Upper lobe of right lung (tissue), 1 donor: ENCODE data around the gene LALBA. TPM values are rescaled to one million over a fixed set of nuclear protein-coding genes. Genes with fewer than 3 reads are reported as not detected.

ENCODE experiments used
- ATAC-seq: fragments of 200-7000 bp; cut with Tn5 transposase; one replicate; pipeline ENCODE4 v1.9.1; 2020; ENCODE audit warnings: mild to moderate bottlenecking, moderate library complexity
- DNase-seq: peaks from one replicate; pipeline ENCODE4 v3.0.0-alpha.2; 2020
- H3K27ac ChIP-seq: fragments of 200-600 bp; one replicate; pipeline ENCODE4 v1.8.0; 2022
- H3K27me3 ChIP-seq: fragments of 200-600 bp; one replicate; pipeline ENCODE4 v1.8.0; 2022; ENCODE audit warnings: mild to moderate bottlenecking
- H3K36me3 ChIP-seq: fragments of 200-600 bp; one replicate; pipeline ENCODE4 v1.8.0; 2022
- H3K4me1 ChIP-seq: fragments of 200-600 bp; one replicate; pipeline ENCODE4 v1.8.0; 2022
- H3K4me3 ChIP-seq: fragments of 200-600 bp; one replicate; pipeline ENCODE4 v1.8.0; 2022; ENCODE audit warnings: mild to moderate bottlenecking
- H3K9me3 ChIP-seq: fragments of 200-600 bp; one replicate; pipeline ENCODE4 v1.8.0; 2022
- CTCF ChIP-seq: fragments of 200-600 bp; IDR thresholded peaks from one replicate; pipeline ENCODE4 v1.8.0; 2022; ENCODE audit warnings: antibody characterized with exemption
- intact Hi-C: fragments of 100-400 bp; cut with DNase I; formaldehyde crosslinking; loops from one replicate; pipeline ENCODE4 v1.11.0; 2022
- long read RNA-seq: library from polyadenylated mRNA; unstranded; transcript quantifications from one replicate; pipeline ENCODE4 v2.0.0, GENCODE V29; 2021
- total RNA-seq: library from RNA; stranded (reverse); fragmentation: NEBNext Ultra II Directional; extraction: Animal tissue kit (Norgen Biotek cat#: 25700); gene quantifications from one replicate; pipeline ENCODE4 v1.2.1, GENCODE V29; 2021
- donor health status: DM: no; HTN: yes; CAD: no; lungs with severe emphysema.

LALBA gene
- not detected for total RNA-seq
- long read RNA-seq: 0 reads

GRCh38 chr12:48569946-48570345 is at the start of gene LALBA:
LALBA (minus strand) TSS chr12:48570046; CDS start chr12:48570020, 26 bp downstream.
- H3K36me3 ChIP-seq: no peaks in the 10 kb centered on the region
- no peak within 1 kb of the TSS for H3K4me3 ChIP-seq
- H3K9me3 ChIP-seq: no peaks in the 10 kb centered on the region
- no peaks in the 10 kb centered on the region for H3K4me1 ChIP-seq
- no peak for TF ChIP-seq CTCF
- ATAC-seq (no peak), DNase-seq (no peak)
- H3K27me3 ChIP-seq: no peaks in the 10 kb centered on the region
- intact Hi-C loops: no loop called here
- H3K27ac ChIP-seq: no peak within 1 kb of the TSS

GRCh38 chr12:48618541-48618940 is 48.7 kb upstream of the LALBA start:
- intact Hi-C loops: no loop called here
- Histone ChIP-seq H3K9me3 (no peaks in the 10 kb centered on the region), H3K4me3 (no peak overlapping the region), H3K27ac (no peak overlapping the region), H3K36me3 (no peaks in the 10 kb centered on the region), H3K27me3 (peaks cover 6% of the 10 kb centered on the region), H3K4me1 (no peaks in the 10 kb centered on the region)
- peak; percentile 98 for ATAC-seq
- TF ChIP-seq CTCF: peak; percentile 95
- DNase-seq: no peak

GRCh38 chr12:48615681-48616080 is 45.8 kb upstream of the LALBA start:
- no peak overlapping the region for H3K27ac ChIP-seq
- intact Hi-C loops: no loop called here
- peaks cover 6% of the 10 kb centered on the region for H3K27me3 ChIP-seq
- H3K4me1 ChIP-seq: no peaks in the 10 kb centered on the region
- DNase-seq: no peak
- no peak for ATAC-seq
- TF ChIP-seq CTCF: no peak
- no peaks in the 10 kb centered on the region for H3K9me3 ChIP-seq
- H3K4me3 ChIP-seq: no peak overlapping the region
- no peaks in the 10 kb centered on the region for H3K36me3 ChIP-seq

GRCh38 chr12:48613321-48613720 is 43.5 kb upstream of the LALBA start:
- DNase-seq: no peak
- intact Hi-C loops: no loop called here
- Histone ChIP-seq H3K4me3 (no peak overlapping the region), H3K27me3 (peaks cover 6% of the 10 kb centered on the region), H3K4me1 (no peaks in the 10 kb centered on the region), H3K27ac (no peak overlapping the region), H3K36me3 (no peaks in the 10 kb centered on the region), H3K9me3 (peaks cover 4% of the 10 kb centered on the region)
- ATAC-seq: no peak
- TF ChIP-seq CTCF: no peak

GRCh38 chr12:48602192-48602989 is 32.5 kb upstream of the LALBA start:
- ATAC-seq (no peak), DNase-seq (no peak)
- no peaks in the 10 kb centered on the region for H3K36me3 ChIP-seq
- no peaks in the 10 kb centered on the region for H3K27me3 ChIP-seq
- H3K4me3 ChIP-seq: no peak overlapping the region
- no peak overlapping the region for H3K27ac ChIP-seq
- peaks cover 13% of the 10 kb centered on the region for H3K9me3 ChIP-seq
- intact Hi-C loops: no loop called here
- no peaks in the 10 kb centered on the region for H3K4me1 ChIP-seq
- no peak for TF ChIP-seq CTCF
